ENCODE measurements around the gene ALKBH2. TPM values are rescaled to one million over a fixed set of nuclear protein-coding genes. Genes with fewer than 3 reads are reported as not detected.

ALKBH2 gene
- total RNA-seq, 2 experiments from 2014 or later = 32.1 to 33.3 TPM

GRCh38 chr12:109112720-109113465, 19.6 kb upstream of the ALKBH2 start:
- POLR2A ChIA-PET = interaction anchor here (0.6 kb wide), 1 partner anchor 259 kb away, joined by 5 read pairs; no protein-coding TSS in a partner anchor
- H3K27ac Mint-ChIP-seq = no peak overlapping the region
- H3K4me3 Mint-ChIP-seq = no peak overlapping the region
- ATAC-seq (no peak), DNase-seq (no peak)
- H3K4me1 Mint-ChIP-seq = peaks cover 29% of the 10 kb centered on the region
- peaks cover 12% of the 10 kb centered on the region for H3K36me3 Mint-ChIP-seq (ENCODE audit: low read depth)
- no peaks in the 10 kb centered on the region for H3K27me3 Mint-ChIP-seq
- no peaks in the 10 kb centered on the region for H3K9me3 Mint-ChIP-seq (ENCODE audit: low read depth)
- CTCF ChIA-PET = interaction anchor here (0.7 to 4.2 kb wide), 11 partner anchors 12 to 281 kb away, joined by 3 to 32 read pairs (median 5); no protein-coding TSS in a partner anchor
- intact Hi-C loops (cut with DNase I, micrococcal nuclease) = loop anchor here (2.0 to 5.0 kb wide), 2 partner anchors 274 to 280 kb away; no protein-coding TSS in a partner anchor

GRCh38 chr12:109110988-109111495, 17.8 kb upstream of the ALKBH2 start:
- CTCF ChIA-PET = interaction anchor here (0.7 to 4.2 kb wide), 9 partner anchors 9 to 1781 kb away, joined by 3 to 32 read pairs (median 5); no protein-coding TSS in a partner anchor
- peak overlapping the region; percentile 69 for H3K4me3 Mint-ChIP-seq
- H3K4me1 Mint-ChIP-seq = peaks cover 29% of the 10 kb centered on the region
- intact Hi-C loops (cut with DNase I, micrococcal nuclease) = loop anchor here (1.0 to 5.0 kb wide), 4 partner anchors 13 to 276 kb away; no protein-coding TSS in a partner anchor
- POLR2A ChIA-PET = no interaction called here
- peak overlapping the region; percentile 37 for H3K27ac Mint-ChIP-seq
- H3K36me3 Mint-ChIP-seq (ENCODE audit: low read depth) = peaks cover 15% of the 10 kb centered on the region
- no peaks in the 10 kb centered on the region for H3K9me3 Mint-ChIP-seq (ENCODE audit: low read depth)
- no peaks in the 10 kb centered on the region for H3K27me3 Mint-ChIP-seq
- peak; percentile 86 for ATAC-seq
- peak; percentile 74 for DNase-seq

- Mint-ChIP-seq H3K9me3 (ENCODE audit: low read depth) (no peaks in the 10 kb centered on the region), H3K27me3 (no peaks in the 10 kb centered on the region), H3K36me3 (ENCODE audit: low read depth) (peaks cover 24% of the 10 kb centered on the region), H3K27ac (no peak overlapping the region), H3K4me1 (peaks cover 21% of the 10 kb centered on the region), H3K4me3 (no peak overlapping the region)
- DNase-seq (no peak), ATAC-seq (no peak)
- ChIA-PET POLR2A (interaction anchor here (0.9 kb wide), 1 partner anchor 11 kb away, joined by 11 read pairs; no protein-coding TSS in a partner anchor), CTCF (interaction anchor here (0.6 to 0.9 kb wide), 3 partner anchors 11 to 159 kb away, joined by 3 to 4 read pairs (median 3); no protein-coding TSS in a partner anchor)
- intact Hi-C loops (cut with DNase I, micrococcal nuclease) = loop anchor here in 1 of 2 experiments (5.0 kb wide), 1 partner anchor 277 kb away; no protein-coding TSS in a partner anchor
Measured at GRCh38 chr12:109109746-109110350, 16.6 kb upstream of the ALKBH2 start.

- Mint-ChIP-seq H3K4me1 (peaks cover 6% of the 10 kb centered on the region), H3K27ac (no peak overlapping the region), H3K27me3 (no peaks in the 10 kb centered on the region), H3K4me3 (no peak overlapping the region), H3K9me3 (ENCODE audit: low read depth) (no peaks in the 10 kb centered on the region), H3K36me3 (ENCODE audit: low read depth) (peaks cover 39% of the 10 kb centered on the region)
- ChIA-PET POLR2A (no interaction called here), CTCF (no interaction called here)
- ATAC-seq (no peak), DNase-seq (no peak)
- intact Hi-C loops (cut with DNase I, micrococcal nuclease) = no loop called here
Measured at GRCh38 chr12:109105176-109105575, 11.9 kb upstream of the ALKBH2 start.

- no peak overlapping the region for H3K4me3 Mint-ChIP-seq
- ChIA-PET CTCF (interaction anchor here (1.0 to 5.3 kb wide), 2 partner anchors 9 to 10 kb away, joined by 3 to 32 read pairs; partner anchors contain the start of gene ALKBH2), POLR2A (no interaction called here)
- peaks cover 46% of the 10 kb centered on the region for H3K36me3 Mint-ChIP-seq (ENCODE audit: low read depth)
- no peak overlapping the region for H3K27ac Mint-ChIP-seq
- ATAC-seq (no peak), DNase-seq (no peak)
- H3K27me3 Mint-ChIP-seq = no peaks in the 10 kb centered on the region
- intact Hi-C loops (cut with DNase I, micrococcal nuclease) = no loop called here
- H3K9me3 Mint-ChIP-seq (ENCODE audit: low read depth) = no peaks in the 10 kb centered on the region
- peaks cover 19% of the 10 kb centered on the region for H3K4me1 Mint-ChIP-seq
Measured at GRCh38 chr12:109102491-109102890, 9.2 kb upstream of the ALKBH2 start.

GRCh38 chr12:109100741-109101140, 7.5 kb upstream of the ALKBH2 start:
- no peak overlapping the region for H3K4me3 Mint-ChIP-seq
- H3K4me1 Mint-ChIP-seq = peaks cover 19% of the 10 kb centered on the region
- ChIA-PET POLR2A (no interaction called here), CTCF (interaction anchor here (0.6 to 5.3 kb wide), 7 partner anchors 11 to 537 kb away, joined by 3 to 32 read pairs (median 3); no protein-coding TSS in a partner anchor)
- ATAC-seq = no peak
- H3K27ac Mint-ChIP-seq = no peak overlapping the region
- peaks cover 42% of the 10 kb centered on the region for H3K36me3 Mint-ChIP-seq (ENCODE audit: low read depth)
- H3K9me3 Mint-ChIP-seq (ENCODE audit: low read depth) = no peaks in the 10 kb centered on the region
- H3K27me3 Mint-ChIP-seq = no peaks in the 10 kb centered on the region
- intact Hi-C loops (cut with DNase I, micrococcal nuclease) = no loop called here
- no peak for DNase-seq

- peaks cover 19% of the 10 kb centered on the region for H3K4me1 Mint-ChIP-seq
- DNase-seq (no peak), ATAC-seq (no peak)
- no peaks in the 10 kb centered on the region for H3K27me3 Mint-ChIP-seq
- peak overlapping the region; percentile 17 for H3K27ac Mint-ChIP-seq
- H3K36me3 Mint-ChIP-seq (ENCODE audit: low read depth) = peaks cover 36% of the 10 kb centered on the region
- intact Hi-C loops (cut with DNase I, micrococcal nuclease) = loop anchor here (2.0 to 10.0 kb wide), 6 partner anchors 55 to 1415 kb away; partner anchors contain the start of genes PWP1 (in 1 of the 2) and SSH1 (in 1 of the 2)
- CTCF ChIA-PET = interaction anchor here (0.6 to 5.3 kb wide), 4 partner anchors 12 to 510 kb away, joined by 3 to 32 read pairs (median 4); no protein-coding TSS in a partner anchor
- POLR2A ChIA-PET = interaction anchor here (0.6 to 1.3 kb wide), 2 partner anchors 10 to 12 kb away, joined by 3 to 11 read pairs; no protein-coding TSS in a partner anchor
- no peaks in the 10 kb centered on the region for H3K9me3 Mint-ChIP-seq (ENCODE audit: low read depth)
- H3K4me3 Mint-ChIP-seq = peak overlapping the region; percentile 80
Measured at GRCh38 chr12:109099431-109100020, 6.3 kb upstream of the ALKBH2 start.

- peaks cover 25% of the 10 kb centered on the region for H3K4me1 Mint-ChIP-seq
- CTCF ChIA-PET = interaction anchor here (5.3 kb wide), 1 partner anchor 13 kb away, joined by 32 read pairs; no protein-coding TSS in a partner anchor
- peak overlapping the region; percentile 42 for H3K27ac Mint-ChIP-seq
- peak overlapping the region; percentile 80 for H3K4me3 Mint-ChIP-seq
- peaks cover 33% of the 10 kb centered on the region for H3K36me3 Mint-ChIP-seq (ENCODE audit: low read depth)
- ATAC-seq (no peak), DNase-seq (no peak)
- H3K27me3 Mint-ChIP-seq = no peaks in the 10 kb centered on the region
- POLR2A ChIA-PET = interaction anchor here (1.3 kb wide), 1 partner anchor 11 kb away, joined by 11 read pairs; no protein-coding TSS in a partner anchor
- intact Hi-C loops (cut with DNase I, micrococcal nuclease) = loop anchor here (1.0 to 10.0 kb wide), 14 partner anchors 13 to 1414 kb away; partner anchors contain the start of genes SSH1 (in 2 of the 2), FAM222A (in 1 of the 2), ISCU (in 1 of the 2) and KCTD10 (in 1 of the 2)
- H3K9me3 Mint-ChIP-seq (ENCODE audit: low read depth) = no peaks in the 10 kb centered on the region
Measured at GRCh38 chr12:109098651-109099050, 5.4 kb upstream of the ALKBH2 start.

GRCh38 chr12:109098183-109098604, 4.9 kb upstream of the ALKBH2 start:
- Mint-ChIP-seq H3K36me3 (ENCODE audit: low read depth) (peaks cover 31% of the 10 kb centered on the region), H3K27me3 (no peaks in the 10 kb centered on the region), H3K4me1 (peaks cover 27% of the 10 kb centered on the region), H3K27ac (peak overlapping the region; percentile 42), H3K4me3 (peak overlapping the region; percentile 80), H3K9me3 (ENCODE audit: low read depth) (no peaks in the 10 kb centered on the region)
- ATAC-seq (peak; percentile 11), DNase-seq (no peak)
- ChIA-PET CTCF (interaction anchor here (5.3 kb wide), 1 partner anchor 14 kb away, joined by 32 read pairs; no protein-coding TSS in a partner anchor), POLR2A (interaction anchor here (1.3 kb wide), 1 partner anchor 12 kb away, joined by 11 read pairs; no protein-coding TSS in a partner anchor)
- intact Hi-C loops (cut with DNase I, micrococcal nuclease) = loop anchor here (1.0 to 10.0 kb wide), 14 partner anchors 13 to 1413 kb away; partner anchors contain the start of genes SSH1 (in 2 of the 2), FAM222A (in 1 of the 2), ISCU (in 1 of the 2) and KCTD10 (in 1 of the 2)

GRCh38 chr12:109097435-109098182, 4.3 kb upstream of the ALKBH2 start, which contains the start of gene UNG:
Gene UNG, plus strand, starts transcription at chr12:109097597. Its CDS starts 83 bp downstream, at chr12:109097680.
- H3K4me1 Mint-ChIP-seq = peaks cover 28% of the 10 kb centered on the region
- POLR2A ChIA-PET = interaction anchor here (1.0 kb wide), 1 partner anchor 14 kb away, joined by 3 read pairs; no protein-coding TSS in a partner anchor
- peak within 1 kb of the TSS; percentile 58 for H3K27ac Mint-ChIP-seq
- peaks cover 30% of the 10 kb centered on the region for H3K36me3 Mint-ChIP-seq (ENCODE audit: low read depth)
- intact Hi-C loops (cut with DNase I, micrococcal nuclease) = loop anchor here (1.0 to 10.0 kb wide), 15 partner anchors 14 to 1413 kb away; partner anchors contain the start of genes SSH1 (in 2 of the 2), FAM222A (in 1 of the 2), ISCU (in 1 of the 2) and KCTD10 (in 1 of the 2)
- CTCF ChIA-PET = interaction anchor here (0.7 to 5.3 kb wide), 2 partner anchors 14 to 433 kb away, joined by 3 to 32 read pairs; no protein-coding TSS in a partner anchor
- no peaks in the 10 kb centered on the region for H3K9me3 Mint-ChIP-seq (ENCODE audit: low read depth)
- no peaks in the 10 kb centered on the region for H3K27me3 Mint-ChIP-seq
- ATAC-seq = peak; percentile 91
- peak; percentile 99 for DNase-seq
- peak within 1 kb of the TSS; percentile 80 for H3K4me3 Mint-ChIP-seq

Data from activated CD4-positive, alpha-beta T cell treated with anti-CD3 and anti-CD28 coated beads for 36 hours (primary cell).